Measurements from ENCODE around the gene PROM1.

Gene PROM1

GRCh38 chr4:16056681-16057385 is 27.0 kb downstream of the PROM1 start:
- DNase-seq (ENCODE audit: low spot score): no peak

DNA sequence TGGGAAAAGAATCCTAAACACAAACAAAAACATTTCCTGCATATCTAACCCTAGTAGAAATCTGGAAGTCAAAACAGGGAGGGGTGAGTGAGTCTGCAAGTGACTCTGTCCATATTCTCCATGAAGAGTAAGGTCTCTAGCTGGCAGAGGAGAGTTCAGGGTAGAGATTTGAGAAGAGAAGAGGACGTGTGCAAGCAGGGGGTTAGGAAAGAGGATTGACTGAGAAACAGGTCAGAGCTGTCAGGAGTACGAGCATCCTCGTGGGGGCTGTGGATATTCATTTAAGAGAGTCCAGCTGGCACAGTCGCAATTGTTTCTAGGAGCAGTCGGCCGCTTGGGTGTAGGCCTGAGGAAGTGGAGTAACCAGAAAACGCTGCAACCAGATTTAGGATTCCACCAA is 27.9 kb downstream of the PROM1 start:
- no peak for DNase-seq (ENCODE audit: low spot score)

- DNase-seq (ENCODE audit: low spot score): no peak
These were observed 28.4 kb downstream of the PROM1 start for GRCh38 chr4:16055471-16055870.

GRCh38 chr4:16052939-16053338 is 30.9 kb downstream of the PROM1 start:
- no peak for DNase-seq (ENCODE audit: low spot score)

DNA sequence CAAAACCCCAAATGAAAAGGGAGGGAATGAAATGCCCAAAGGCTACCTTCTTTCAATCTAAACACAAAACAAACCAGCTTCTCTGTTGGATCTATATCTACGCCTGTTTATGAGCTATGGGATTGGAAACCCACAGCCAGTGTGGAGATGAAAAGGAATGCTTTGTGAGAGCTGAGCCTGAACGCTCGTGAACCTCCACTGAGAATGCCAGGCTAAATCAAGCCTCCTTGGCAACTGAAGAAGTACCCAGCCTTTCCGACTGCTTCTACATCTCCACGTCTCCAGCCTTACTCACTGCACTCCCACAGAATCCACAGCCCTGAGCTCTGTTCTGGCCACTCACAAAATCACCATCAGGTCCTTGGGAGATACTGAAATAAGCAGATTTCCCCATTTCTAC is 31.8 kb downstream of the PROM1 start:
- no peak for DNase-seq (ENCODE audit: low spot score)

DNA sequence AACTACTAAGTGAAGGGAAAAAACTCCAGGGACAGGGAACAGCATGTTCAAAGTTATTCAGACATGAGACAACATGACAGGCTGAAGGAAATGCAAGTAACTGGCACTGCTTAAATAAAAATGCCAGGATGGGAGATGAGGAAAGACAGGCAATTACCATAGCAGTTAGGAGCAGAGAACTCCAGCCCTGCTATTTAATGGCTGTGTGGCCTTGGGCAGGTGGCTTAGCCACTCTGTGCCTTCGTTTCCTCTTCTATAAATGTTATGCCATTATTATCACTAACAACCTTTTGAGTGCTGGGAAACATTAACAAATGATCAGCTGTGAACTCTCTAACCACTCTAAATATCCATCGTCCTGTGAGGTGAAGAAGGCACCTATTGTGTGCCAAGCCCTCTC is 32.7 kb downstream of the PROM1 start:
- DNase-seq (ENCODE audit: low spot score): no peak

DNA sequence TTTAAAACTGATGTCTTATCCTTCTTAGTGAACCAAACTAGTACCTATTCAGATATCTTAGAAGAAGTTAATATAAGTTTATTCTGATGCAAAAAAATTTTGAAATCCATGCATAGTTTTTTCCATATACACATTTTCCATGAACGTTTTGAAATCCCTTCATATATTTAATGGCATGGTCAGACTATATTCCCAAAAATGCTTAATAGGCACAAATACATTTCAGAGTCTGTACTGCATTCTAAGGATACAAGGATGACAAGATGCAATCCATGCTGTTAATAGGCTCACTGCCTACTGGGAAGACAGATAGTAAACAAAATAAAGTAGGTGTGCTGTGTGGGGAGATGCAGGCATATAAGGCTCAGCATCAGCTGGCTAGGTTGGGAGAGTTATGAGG is 33.2 kb downstream of the PROM1 start:
- no peak for DNase-seq (ENCODE audit: low spot score)

DNA sequence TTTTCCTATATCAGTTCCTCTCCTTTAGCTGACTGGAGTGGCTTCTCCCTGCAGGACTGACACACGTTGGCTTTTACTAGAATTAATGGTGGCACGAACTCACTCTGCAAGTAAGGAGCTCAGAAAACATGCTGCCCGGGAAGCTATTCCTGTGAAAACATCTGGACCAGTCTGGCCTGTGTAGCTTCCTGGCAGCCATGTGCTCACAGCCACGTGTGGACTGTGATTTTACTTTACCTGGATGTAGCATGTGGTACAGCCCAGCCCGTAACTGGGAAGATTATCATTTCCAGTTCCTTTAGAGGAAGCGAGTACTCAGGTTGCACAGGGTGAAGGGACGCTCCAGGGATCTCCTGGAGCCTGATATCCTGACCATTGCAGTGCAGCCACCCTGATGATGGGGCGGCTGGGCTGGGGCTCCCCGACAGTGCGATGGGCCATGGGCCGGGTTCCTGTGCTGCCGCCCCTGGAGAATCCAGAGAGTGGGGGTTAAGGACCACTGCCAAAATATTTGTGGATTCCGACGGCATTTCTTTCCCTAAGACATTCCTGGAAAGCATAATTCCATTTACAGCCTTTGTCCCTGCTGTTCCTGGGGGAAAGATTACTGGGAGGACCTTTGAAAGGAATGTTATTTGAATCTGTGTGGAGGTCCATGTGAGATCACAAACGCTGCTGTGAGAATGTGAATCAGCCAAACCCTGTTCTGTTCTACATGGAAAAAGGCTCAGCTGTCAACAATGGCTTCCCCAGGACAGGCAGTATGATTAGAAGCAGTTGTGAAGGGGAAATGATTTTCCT is 35.0 kb downstream of the PROM1 start:
- DNase-seq (ENCODE audit: low spot score): no peak

DNA sequence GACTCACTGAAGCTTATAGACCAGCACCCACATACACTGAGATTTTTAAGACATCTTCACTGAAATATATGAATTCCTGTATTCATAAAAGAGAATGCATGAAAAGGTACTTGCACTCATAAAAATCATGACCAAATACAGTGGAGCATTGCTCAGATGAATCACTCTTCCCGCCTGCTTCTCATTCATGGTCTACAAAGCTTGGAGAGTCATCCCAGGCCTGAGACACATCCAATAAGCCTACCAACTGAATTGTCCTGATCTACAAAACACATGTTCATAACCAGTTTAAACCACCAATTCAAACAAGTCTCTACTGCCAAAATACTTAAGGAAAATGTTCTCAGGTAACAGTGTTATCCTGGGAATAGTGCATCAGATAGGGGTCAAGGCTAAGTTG is 38.1 kb downstream of the PROM1 start:
- DNase-seq (ENCODE audit: low spot score): no peak

- DNase-seq (ENCODE audit: low spot score): no peak
These were observed 40.0 kb downstream of the PROM1 start for GRCh38 chr4:16043642-16044498.

DNA sequence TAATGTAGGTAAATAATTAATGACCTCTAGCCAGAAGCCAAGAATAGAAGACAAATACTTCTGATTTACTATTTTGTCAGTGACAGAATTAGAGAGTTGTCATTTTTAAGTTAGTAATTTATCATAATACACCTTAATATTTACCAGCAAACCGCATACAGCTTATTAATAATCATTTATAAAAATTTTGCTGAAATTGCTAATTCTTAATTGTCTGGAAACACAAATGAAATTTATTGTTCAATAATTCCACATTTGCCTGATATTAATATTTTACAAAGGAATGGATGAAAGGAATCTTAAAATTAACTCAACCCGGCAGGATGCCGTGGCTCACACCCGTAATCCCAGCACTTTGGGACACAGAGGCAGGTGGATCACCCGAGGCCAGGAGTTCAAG is 44.7 kb downstream of the PROM1 start:
- no peak for DNase-seq (ENCODE audit: low spot score)

DNA sequence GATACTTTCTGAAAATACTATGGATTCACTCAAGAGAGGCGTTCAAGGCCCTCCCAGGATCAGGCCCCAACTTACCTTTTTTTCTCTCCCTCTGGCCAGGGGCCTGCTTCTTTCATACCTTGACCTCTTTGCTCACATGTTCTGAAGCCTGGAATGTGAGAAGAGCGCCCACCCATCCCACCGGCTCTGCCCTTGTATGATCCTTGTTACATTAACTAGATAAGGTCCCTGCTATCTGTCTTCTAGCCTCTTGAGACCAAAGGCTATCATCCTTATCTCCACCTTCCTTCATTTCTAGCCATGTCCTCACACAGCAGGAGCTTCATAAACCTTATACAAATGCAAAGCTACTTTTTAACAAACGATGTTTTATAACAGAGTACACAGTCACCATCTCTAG is 45.9 kb downstream of the PROM1 start:
- no peak for DNase-seq (ENCODE audit: low spot score)

GRCh38 chr4:16035843-16036242 is 48.0 kb downstream of the PROM1 start:
- DNase-seq (ENCODE audit: low spot score): no peak

- no peak for DNase-seq (ENCODE audit: low spot score)
These were observed 49.6 kb downstream of the PROM1 start for GRCh38 chr4:16034010-16034748.

DNA sequence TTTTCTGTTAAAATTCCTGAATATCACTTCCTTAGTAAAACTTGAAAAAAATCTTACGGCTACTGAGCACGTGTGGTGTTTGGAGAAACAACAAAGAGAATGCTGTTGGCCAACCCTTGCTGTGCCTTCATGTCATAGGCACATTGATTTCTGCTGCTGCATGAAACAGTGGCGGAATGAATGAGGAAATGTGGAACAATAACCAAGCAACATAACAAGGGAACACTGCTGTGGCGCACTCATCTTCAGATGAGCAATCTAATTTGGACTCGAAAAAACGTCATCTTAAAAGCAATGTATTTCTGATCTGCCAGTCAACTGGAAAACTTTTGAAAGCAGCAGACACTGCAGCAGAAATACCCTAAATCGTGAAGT is 51.4 kb downstream of the PROM1 start:
- no peak for DNase-seq (ENCODE audit: low spot score)

DNA sequence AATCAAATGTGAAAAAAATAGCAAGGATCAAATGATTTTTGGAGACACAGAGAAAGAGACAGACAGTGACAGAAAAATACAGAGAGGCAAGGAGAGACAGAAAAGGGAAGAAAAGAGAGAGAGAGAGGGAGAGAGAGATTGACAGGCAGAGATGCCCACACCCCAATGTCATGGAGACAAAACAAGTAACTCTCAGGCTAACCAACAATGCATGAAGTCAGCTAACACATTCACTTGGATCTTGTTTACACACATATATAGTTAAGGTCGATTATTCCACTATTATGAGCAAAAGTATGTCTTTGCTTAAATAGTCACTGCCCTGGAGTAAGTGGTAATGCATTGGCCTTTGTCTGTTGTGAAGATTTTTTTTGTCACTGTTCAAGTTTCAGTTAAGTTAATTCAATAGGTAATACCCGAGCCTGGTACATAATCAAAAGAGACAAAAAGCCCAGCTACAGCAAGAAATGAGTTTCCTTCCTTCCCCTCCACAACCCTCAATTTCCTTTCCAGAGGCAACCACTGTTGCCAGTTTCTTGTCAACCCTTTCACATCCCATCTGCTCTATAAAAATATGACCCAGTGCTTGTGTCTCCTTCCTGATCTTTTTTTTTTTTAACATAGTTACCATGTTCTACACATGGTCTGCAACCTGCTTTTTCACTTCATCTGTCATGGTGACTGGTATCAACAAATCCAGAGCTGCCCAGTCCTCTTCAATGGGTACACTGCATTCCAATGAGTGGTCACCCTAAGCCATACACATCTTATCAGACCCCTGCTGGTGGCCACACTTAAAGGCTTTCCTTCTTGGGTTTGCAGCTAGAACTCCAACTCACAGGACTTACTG is 52.1 kb downstream of the PROM1 start:
- no peak for DNase-seq (ENCODE audit: low spot score)

- DNase-seq (ENCODE audit: low spot score): no peak
These were observed 53.9 kb downstream of the PROM1 start for GRCh38 chr4:16029886-16030285.

- DNase-seq (ENCODE audit: low spot score): no peak
These were observed 54.6 kb downstream of the PROM1 start for GRCh38 chr4:16029262-16029661.

DNA sequence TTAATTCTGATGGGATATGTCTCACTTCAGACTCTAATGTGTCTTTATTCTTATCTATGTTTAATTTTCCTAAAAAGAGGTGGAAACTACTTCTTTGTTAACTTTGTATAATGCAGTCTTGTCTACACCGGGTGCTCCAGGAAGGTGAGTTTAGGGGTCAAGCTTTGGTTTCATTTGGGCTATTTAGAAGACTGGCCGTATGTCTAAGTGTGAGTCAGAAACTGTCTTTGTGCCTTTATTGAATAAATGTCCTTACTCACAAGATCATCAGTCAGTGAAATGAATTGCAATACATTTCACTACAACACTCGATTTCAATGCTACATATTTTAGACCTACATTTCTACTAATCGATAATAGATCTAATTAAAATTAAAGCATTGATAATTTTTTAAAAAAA is 56.2 kb downstream of the PROM1 start:
- no peak for DNase-seq (ENCODE audit: low spot score)

DNA sequence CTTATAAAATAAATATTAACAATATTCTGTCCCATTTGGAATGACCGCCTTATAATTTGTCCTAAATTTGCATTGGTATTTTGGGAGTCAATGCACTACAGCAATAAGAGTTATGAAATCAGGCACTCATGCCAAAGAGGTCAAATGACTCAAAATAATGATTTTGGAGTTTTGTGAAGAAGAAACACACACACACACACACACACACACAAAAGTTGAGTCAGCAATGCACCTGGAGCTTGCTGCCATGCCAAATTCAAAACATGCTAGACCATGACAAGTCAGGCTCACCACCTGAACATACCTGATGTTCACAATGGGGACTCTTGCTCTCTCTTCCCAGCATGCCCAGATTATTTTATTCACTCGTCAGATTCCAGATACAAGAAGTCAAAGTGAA is 56.7 kb downstream of the PROM1 start:
- DNase-seq (ENCODE audit: low spot score): no peak

- peak; percentile 67 for DNase-seq (ENCODE audit: low spot score)
These were observed 57.6 kb downstream of the PROM1 start for GRCh38 chr4:16026160-16026761.

Data from globus pallidus (tissue), 1 donor.